HG03159 (cell line): Measurements from ENCODE around the gene RCN1.
"Not testable (repeated sequence)": the region's sequence is repeated elsewhere in the genome, so short reads cannot be mapped to it uniquely, and the experiment has no call there.

Source experiments
- ATAC-seq: cut with Tn5 transposase; IDR thresholded peaks from one replicate; pipeline ENCODE4 v1.9.1; 2021; ENCODE audit warnings: mild to moderate bottlenecking, moderate library complexity; ENCODE audit not compliant: unreplicated experiment

Gene RCN1

DNA sequence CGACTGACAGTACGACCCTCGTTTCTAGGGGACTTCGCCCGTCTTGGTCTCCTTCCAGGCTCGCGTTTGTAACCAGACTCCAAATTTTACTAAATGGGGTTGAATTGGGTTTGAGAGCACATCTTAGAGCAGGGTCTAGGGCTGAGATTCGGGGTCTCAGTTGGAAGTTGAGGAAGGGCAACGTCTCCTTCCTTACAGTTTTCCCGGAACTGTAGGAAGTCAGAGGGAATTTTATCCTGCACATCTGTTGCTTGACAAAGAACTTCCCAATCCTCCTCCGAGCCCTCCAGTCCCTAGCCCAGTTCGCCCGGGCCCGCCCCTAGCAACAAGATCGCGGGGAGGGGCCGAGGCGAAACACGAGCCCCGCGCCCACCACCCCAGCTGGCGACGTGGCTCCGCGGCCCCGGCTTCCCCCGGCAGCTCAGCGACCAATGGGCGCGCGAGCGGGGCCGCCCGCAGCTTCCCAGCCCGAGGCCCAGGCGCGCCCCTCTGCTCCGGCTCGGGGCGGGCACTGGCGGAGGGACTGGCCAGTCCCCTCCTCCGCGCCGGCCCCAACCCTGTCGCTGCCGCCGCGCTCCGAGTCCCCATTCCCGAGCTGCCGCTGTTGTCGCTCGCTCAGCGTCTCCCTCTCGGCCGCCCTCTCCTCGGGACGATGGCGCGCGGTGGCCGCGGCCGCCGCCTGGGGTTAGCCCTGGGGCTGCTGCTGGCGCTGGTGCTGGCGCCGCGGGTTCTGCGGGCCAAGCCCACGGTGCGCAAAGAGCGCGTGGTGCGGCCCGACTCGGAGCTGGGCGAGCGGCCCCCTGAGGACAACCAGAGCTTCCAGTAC lies at the start of gene RCN1:
Gene RCN1 (plus strand): TSS at position 530 of the 826 bp plus-strand sequence. CDS start 123 bp downstream, at position 653.
- ATAC-seq, result peak; percentile 48

- ATAC-seq, result no peak
Observed at GRCh38 chr11:32043737-32044136, 47.1 kb upstream of the RCN1 start.

DNA sequence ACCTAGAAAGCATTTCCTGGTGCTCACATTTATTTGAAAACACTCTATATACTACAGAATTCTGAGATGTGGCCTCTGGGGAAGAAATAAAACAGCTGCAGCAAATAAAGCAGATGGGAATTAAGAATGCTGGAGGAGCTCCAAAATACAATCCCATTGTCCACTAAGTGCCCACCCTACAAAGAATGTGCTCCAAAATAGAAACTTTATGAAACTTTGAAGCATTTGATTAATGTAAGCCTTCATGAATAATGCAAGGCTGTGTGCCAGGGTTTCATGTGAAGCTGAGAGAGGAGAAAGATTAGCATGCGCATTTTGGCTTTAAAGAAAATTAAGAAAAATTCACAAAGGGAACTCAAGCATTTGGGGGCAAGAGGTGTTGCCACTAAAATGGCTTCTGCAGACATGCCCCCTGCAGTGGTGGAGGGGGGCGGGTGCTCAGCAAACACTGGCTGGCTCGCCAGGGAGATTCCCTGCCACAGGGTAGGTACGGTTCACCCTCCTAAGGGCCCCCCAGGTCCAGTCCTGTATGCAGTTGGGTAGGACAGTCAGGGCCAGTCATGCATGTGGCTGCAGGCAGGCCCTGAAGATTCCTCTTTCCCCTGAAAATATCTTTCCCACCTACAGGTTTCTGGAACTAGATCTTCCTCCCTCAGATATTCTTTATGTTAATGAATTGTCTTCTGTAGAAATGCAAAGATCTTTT lies 46.6 kb upstream of the RCN1 start:
- ATAC-seq, result no peak

DNA sequence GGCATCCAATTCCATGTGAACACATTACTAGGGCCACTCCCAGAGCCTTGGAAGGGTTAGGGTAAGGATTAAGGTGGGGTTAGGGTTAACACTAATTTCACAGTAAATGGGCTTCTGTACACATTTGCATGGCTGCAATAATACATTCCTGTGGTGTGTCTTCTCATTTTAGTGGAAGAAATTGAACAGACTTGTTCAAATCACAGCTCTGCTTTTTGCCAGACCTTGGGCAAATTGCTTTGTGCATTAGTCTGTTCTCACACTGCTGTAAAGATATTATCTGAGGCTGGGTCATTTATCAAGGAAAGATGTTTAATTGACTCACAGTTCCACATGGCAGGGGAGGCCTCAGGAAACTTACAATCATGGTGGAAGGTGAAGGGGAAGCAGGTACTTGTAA lies 45.4 kb upstream of the RCN1 start:
- no peak for ATAC-seq

DNA sequence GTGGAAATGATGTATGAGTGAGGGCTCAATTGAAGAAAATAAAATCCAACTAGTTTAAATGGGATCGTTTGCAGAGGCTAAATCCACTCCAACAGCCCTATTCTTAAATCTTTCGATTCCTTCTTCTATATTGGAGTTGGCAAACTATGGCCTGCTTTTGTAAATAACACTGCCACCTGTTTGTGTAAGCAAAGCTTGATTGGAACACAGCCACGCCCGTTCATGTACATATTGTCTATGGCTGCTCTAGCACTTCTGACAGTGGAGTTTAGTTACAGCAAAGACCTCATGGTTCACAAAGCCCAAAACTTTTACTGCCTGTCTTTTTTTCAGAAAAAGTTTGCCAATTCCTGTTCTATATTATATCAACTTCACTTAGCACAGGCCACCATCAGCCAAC lies 40.6 kb upstream of the RCN1 start:
- ATAC-seq, result no peak

DNA sequence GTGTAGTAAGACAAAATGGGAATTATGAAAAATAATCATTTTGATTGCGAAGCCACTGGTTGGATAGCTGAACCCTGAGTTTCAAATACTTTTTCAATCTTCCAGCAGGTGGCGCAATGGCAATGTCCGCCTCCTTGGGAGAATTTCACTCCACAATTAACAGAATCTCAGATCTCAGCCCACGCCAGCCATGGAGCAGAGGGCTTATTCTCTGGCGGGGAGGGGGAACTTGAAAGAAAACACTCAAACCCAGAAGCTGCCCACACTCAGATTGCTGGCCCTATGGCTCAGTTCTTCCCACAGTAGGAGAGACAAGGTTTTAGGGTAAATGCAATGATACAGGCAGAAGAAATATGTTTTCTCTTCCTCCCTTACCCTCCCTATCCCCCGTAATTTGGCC lies 38.7 kb upstream of the RCN1 start:
- ATAC-seq, result peak; percentile 76

DNA sequence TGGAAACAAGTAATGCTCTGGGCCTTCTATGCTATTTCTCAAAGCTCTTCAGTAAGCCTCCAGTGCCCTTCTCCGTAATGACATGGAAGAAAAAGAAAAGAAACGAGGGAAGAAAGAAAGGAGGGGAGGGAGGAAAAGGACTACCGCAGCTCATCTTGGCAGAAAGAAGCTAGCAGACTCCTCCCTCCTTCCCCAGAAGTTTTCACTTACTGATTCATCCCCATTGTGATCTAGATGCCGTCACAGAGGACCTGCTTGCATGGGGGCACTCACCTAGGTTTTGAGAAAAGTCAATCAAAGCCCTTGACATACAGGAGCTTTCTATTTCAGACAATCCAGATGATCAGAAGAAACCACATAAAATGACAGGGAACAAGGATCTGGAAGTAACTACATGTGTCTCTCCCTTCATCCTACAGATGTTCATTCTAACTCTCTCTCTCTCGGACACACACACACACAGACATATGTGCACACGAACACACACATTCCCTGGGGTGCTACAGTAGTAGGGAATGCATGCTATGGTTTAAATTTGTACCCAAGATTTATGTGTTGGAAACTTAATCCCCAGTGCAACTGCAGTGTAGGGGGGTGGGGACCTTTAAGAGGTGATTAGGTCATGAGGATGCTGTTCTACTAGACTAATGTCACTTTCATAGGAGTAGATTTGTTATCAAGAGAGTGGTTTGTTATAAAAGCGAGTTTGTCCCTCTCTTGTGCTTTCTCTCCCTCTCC lies 37.6 kb upstream of the RCN1 start:
- no peak for ATAC-seq

DNA sequence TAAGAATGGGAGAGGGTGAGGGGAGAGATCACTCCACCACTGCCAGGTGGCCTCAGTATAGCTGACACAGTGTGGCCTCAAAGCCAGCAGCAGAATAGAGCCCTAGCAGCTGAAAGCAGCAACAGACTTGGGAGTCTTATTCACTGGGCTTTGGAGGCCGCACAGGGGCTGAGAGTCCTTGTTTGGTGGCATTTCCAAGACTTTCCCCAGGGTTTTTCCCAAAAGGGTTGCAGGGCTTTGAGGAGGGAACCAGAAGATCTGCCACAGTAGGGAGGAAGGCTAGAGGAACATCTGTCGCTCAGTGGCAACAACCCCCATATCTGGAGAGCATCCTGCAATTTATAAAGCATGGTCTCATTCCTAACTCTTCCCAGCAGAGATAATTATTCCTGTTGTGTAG lies 35.0 kb upstream of the RCN1 start:
- ATAC-seq, result no peak

DNA sequence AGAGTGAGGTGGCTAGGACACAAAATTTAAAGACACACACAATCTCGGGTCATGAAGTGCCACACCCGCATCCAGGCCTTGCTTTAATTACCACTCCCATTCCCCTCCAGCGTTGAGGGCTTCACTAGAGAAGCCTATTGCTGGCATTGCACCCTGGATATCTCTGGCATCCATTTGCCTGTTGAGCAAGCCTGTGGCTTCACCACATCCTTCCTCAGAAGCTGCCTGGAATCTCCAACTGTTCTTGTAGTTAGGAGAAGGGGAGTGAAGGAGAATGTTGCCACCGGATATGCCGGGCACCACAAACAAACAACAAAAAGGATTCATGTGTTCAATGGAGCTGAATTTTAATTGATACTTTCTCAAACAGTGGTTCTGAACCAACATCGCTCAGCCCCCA lies 34.4 kb upstream of the RCN1 start:
- ATAC-seq, result no peak

DNA sequence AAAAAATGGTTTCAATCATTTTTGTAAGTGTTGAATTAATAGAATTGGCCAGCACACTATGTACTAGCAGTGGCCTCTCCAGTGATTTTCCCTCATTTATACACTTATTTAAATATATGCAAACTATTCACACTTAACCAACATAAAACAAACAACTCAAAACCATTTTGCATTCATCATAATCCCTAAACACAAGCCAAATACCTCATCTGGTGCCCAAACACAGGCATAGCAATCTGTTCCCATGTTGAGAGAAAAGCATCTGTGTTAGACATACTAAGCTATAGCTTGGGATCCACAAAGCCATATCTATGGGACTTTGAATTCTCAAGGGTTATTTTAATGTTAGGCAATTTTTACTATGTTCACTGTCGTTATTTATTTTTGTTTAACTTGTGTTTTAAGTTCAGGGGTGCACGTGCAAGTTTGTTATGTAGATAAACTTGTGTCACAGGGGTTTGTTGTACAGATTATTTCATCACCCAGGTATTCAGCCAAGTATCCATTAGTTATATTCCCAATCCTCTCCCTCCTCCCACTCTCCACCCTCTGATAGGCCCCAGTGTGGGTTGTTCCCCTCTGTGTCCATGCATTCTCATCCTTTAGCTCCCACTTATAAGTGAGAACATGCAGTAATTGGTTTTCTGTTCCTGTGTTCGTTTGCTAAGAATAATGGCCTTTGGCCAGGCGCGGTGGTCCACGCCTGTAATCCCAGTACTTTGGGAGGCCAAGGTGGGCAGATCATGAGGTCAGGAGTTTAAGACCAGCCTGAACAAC lies 31.0 kb upstream of the RCN1 start:
- no peak for ATAC-seq

GRCh38 chr11:32062540-32062939 lies 28.3 kb upstream of the RCN1 start:
- ATAC-seq, result no peak

GRCh38 chr11:32063031-32063430 lies 27.8 kb upstream of the RCN1 start:
- ATAC-seq, result not testable (repeated sequence)

GRCh38 chr11:32065865-32066629 lies 24.8 kb upstream of the RCN1 start:
- no peak for ATAC-seq

DNA sequence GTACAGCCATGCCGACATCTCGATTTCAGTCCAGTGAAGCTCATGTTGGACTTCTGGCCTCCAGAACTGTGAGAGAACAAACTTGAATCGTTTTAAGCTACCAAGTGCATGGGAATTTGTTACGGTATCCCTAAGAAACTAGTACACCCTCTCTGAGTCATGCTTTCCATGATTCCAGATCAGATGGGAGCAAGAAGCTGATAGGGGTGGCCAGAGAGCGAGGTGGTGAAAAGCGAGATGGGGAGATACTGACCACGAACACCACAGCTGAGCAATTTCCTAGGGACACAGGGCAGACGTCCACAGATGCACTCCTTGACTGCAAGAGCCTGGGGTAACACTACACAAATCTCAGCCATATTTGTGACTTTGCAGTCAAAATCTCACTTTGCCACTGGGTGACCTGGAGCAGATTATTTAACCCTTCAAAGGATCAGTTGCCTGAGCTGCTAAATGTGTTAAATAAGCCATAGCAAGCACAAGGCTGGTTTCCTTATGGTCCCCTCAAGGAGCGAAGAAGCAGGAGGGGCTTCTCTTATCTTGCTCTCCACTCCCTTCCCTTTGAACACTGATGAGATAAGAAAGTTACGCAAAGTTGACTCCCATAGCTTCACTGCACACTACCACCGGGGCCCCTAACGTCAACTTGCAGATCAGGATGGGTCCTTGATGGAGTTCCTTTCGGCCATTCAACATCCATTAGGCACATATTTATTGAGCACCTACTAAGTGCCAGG lies 22.6 kb upstream of the RCN1 start:
- no peak for ATAC-seq

GRCh38 chr11:32069361-32070058 lies 21.4 kb upstream of the RCN1 start:
- peak; percentile 73 for ATAC-seq

DNA sequence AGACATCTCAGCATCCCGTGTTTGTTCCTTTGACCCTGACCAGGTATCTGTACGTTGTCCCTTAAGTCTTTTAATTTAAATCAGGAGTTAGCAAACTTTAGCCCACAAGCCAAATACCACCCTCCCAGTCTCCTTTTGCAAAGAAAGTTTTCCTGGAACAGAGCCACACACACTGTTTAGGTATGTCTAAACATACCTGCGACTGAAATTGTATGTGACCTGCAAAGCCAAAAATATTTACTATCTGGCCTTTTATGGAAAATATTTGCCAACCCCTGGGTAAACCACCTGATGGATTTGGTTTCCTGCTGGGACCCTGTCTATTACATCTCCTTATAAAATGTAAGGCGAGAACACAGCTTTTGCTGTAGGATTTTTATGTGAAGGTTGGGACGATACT lies 20.2 kb upstream of the RCN1 start:
- no peak for ATAC-seq

DNA sequence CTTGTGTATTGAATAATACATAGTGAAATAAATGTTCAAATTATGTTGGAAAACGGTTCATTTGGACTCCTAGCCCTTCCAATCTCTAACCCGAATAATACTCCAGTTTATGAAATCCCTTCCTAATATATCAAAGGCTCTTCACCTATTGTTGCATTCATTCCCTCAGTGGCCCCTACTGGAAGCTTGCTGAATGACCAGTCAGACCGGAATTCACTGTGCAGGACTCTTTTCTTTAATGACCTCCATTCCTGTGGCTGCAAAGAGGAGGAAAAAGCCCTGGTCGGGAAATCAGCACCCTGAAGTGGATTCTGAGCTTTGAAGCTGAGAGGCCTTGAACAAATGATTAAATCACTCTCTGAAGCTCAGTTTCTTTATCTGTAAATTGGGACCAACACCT lies 19.1 kb upstream of the RCN1 start:
- no peak for ATAC-seq

GRCh38 chr11:32072872-32073643 lies 17.8 kb upstream of the RCN1 start:
- ATAC-seq, result no peak
